C4-2B (cell line): ENCODE data around the gene PDCD1.

Experiments used
- CTCF ChIP-seq: fragments of 450-650 bp; conservative IDR thresholded peaks from 2 replicates; pipeline ENCODE4 v1.5.1; 2017; ENCODE audit warnings: mild to moderate bottlenecking
- ZFX ChIP-seq: fragments of 450-650 bp; IDR thresholded peaks from 2 replicates; pipeline ENCODE4 v1.6.1; 2017

GRCh38 chr2:241808051-241808720 lies 50.5 kb downstream of the PDCD1 start:
- TF ChIP-seq CTCF (no peak), ZFX (no peak)
